WTC11 (cell line): ENCODE measurements around the gene ARHGEF10L. TPM values are rescaled to one million over a fixed set of nuclear protein-coding genes. Genes with fewer than 3 reads are reported as not detected.
A peak's percentile ranks its signal among the peaks of the same experiment; 100 is the strongest.

Experiments
- ATAC-seq: fragments of 200-7000 bp; cut with Tn5 transposase; 2 replicates; pipeline ENCODE4 v1.10.0; 2021; ENCODE audit warnings: mild to moderate bottlenecking, moderate library complexity
- CTCF ChIA-PET: fragments of 300-600 bp; sonication (Branson Sonifier 250); formaldehyde crosslinking; loops from one replicate; lab custom pipeline; 2021; ENCODE audit warnings: antibody characterized with exemption; lab: Charles Lee
- POLR2A ChIA-PET: fragments of 350-600 bp; sonication (Branson Sonifier 250); formaldehyde crosslinking; loops from one replicate; lab custom pipeline; 2021; ENCODE audit warnings: antibody characterized with exemption; lab: Charles Lee
- DNase-seq: peaks from one replicate; pipeline ENCODE4 v3.0.0; 2021; ENCODE audit warnings: low spot score
- H3K27ac Mint-ChIP-seq: 2 replicates; pipeline ENCODE4 v1.8.0; 2021; ENCODE audit warnings: mixed read lengths
- H3K27me3 Mint-ChIP-seq: 2 replicates; pipeline ENCODE4 v1.8.0; 2021; ENCODE audit warnings: low read depth, mild to moderate bottlenecking, moderate library complexity, mixed read lengths
- H3K36me3 Mint-ChIP-seq: 2 replicates; pipeline ENCODE4 v1.8.0; 2021; ENCODE audit warnings: mixed read lengths
- H3K4me1 Mint-ChIP-seq: 2 replicates; pipeline ENCODE4 v1.8.0; 2022; ENCODE audit warnings: mixed read lengths
- H3K4me3 Mint-ChIP-seq: 2 replicates; pipeline ENCODE4 v1.8.0; 2021; ENCODE audit warnings: mild to moderate bottlenecking, moderate library complexity, mixed read lengths
- H3K9me3 Mint-ChIP-seq: 2 replicates; pipeline ENCODE4 v1.8.0; 2021; ENCODE audit warnings: mixed read lengths
- ARID4B ChIP-seq: sonication (generic); formaldehyde crosslinking; IDR thresholded peaks from 2 replicates; pipeline ENCODE4 v1.8.0; 2023; ENCODE audit warnings: missing genetic modification reagents, mild to moderate bottlenecking, borderline replicate concordance
- ATF6 ChIP-seq: sonication (generic); formaldehyde crosslinking; IDR thresholded peaks from 2 replicates; pipeline ENCODE4 v1.8.1; 2023; ENCODE audit warnings: mild to moderate bottlenecking, missing genetic modification reagents
- CBFB ChIP-seq: sonication (generic); formaldehyde crosslinking; IDR thresholded peaks from 2 replicates; pipeline ENCODE4 v1.8.1; 2022; ENCODE audit warnings: mild to moderate bottlenecking, low read depth, missing genetic modification reagents
- CREB1 ChIP-seq: sonication (generic); formaldehyde crosslinking; IDR thresholded peaks from 2 replicates; pipeline ENCODE4 v1.8.0; 2023; ENCODE audit warnings: mild to moderate bottlenecking, missing genetic modification reagents
- CTCF ChIP-seq: fragments of 200-600 bp; IDR thresholded peaks from 2 replicates; pipeline ENCODE4 v1.8.0; 2022; ENCODE audit warnings: antibody characterized with exemption
- ELF4 ChIP-seq: sonication (generic); formaldehyde crosslinking; IDR thresholded peaks from 2 replicates; pipeline ENCODE4 v1.8.1; 2022; ENCODE audit warnings: low read depth, mild to moderate bottlenecking, moderate library complexity, missing genetic modification reagents
- ETV6 ChIP-seq: sonication (generic); formaldehyde crosslinking; IDR thresholded peaks from 2 replicates; pipeline ENCODE4 v1.8.1; 2022; ENCODE audit warnings: mild to moderate bottlenecking, missing genetic modification reagents
- FOXK1 ChIP-seq: sonication (generic); formaldehyde crosslinking; IDR thresholded peaks from 2 replicates; pipeline ENCODE4 v1.8.0; 2022; ENCODE audit warnings: mild to moderate bottlenecking, moderate library complexity, missing genetic modification reagents
- NFYB ChIP-seq: sonication (generic); formaldehyde crosslinking; conservative IDR thresholded peaks from 2 replicates; pipeline ENCODE4 v1.8.0; 2022; ENCODE audit warnings: low read depth, missing genetic modification reagents
- NR1H2 ChIP-seq: sonication (generic); formaldehyde crosslinking; IDR thresholded peaks from 2 replicates; pipeline ENCODE4 v1.9.0; 2021; ENCODE audit warnings: mild to moderate bottlenecking, moderate library complexity, missing genetic modification reagents
- PREB ChIP-seq: sonication (generic); formaldehyde crosslinking; IDR thresholded peaks from 2 replicates; pipeline ENCODE4 v1.8.1; 2022; ENCODE audit warnings: mild to moderate bottlenecking, missing genetic modification reagents, moderate library complexity, borderline replicate concordance
- PRRX2 ChIP-seq: fragments of 250-450 bp; sonication (Bioruptor Pico); IDR thresholded peaks from 2 replicates; pipeline ENCODE4 v1.8.0; 2021; ENCODE audit warnings: mild to moderate bottlenecking
- TEAD1 ChIP-seq: sonication (generic); formaldehyde crosslinking; IDR thresholded peaks from 2 replicates; pipeline ENCODE4 v1.8.0; 2022; ENCODE audit warnings: mild to moderate bottlenecking, missing genetic modification reagents
- ZNF396 ChIP-seq: fragments of 250-450 bp; sonication (Bioruptor Pico); IDR thresholded peaks from 2 replicates; pipeline ENCODE4 v1.8.0; 2021; ENCODE audit warnings: mild to moderate bottlenecking, moderate library complexity, borderline replicate concordance
- ZNF423 ChIP-seq: fragments of 250-450 bp; sonication (Bioruptor Pico); IDR thresholded peaks from 2 replicates; pipeline ENCODE4 v2.1.2; 2022; ENCODE audit warnings: mild to moderate bottlenecking, moderate library complexity
- ZNF532 ChIP-seq: fragments of 250-450 bp; sonication (Bioruptor Pico); IDR thresholded peaks from 2 replicates; pipeline ENCODE4 v1.9.0; 2021; ENCODE audit warnings: mild to moderate bottlenecking, borderline replicate concordance
- total RNA-seq: library from RNA; stranded (reverse); gene quantifications from 3 replicates; pipeline ENCODE4 v1.2.3, GENCODE V29; 2021

ARHGEF10L gene
- total RNA-seq, 1 experiment from 2014 or later = 34.4 TPM

- Mint-ChIP-seq H3K36me3 (no peaks in the 10 kb centered on the region), H3K9me3 (no peaks in the 10 kb centered on the region), H3K27ac (no peak overlapping the region; the same call in 1 of the 2 replicates), H3K4me3 (peak overlapping the region; percentile 47; the same call in 1 of the 2 replicates), H3K4me1 (peaks cover 83% of the 10 kb centered on the region), H3K27me3 (no peaks in the 10 kb centered on the region)
- TF ChIP-seq FOXK1 (0 out of 2 replicates have a peak, but pooled peaks have one; percentile 20), NFYB (CRISPR knock-in tag) (no peak), ZNF423 (CRISPR knock-in tag) (peak; percentile 90)
- DNase-seq = peak; percentile 48
- ChIA-PET POLR2A (interaction anchor here (1.3 to 3.6 kb wide), 5 partner anchors 12 to 53 kb away, joined by 3 to 14 read pairs (median 4); no protein-coding TSS in a partner anchor), CTCF (interaction anchor here (0.8 to 7.9 kb wide), 34 partner anchors 9 to 199 kb away, joined by 3 to 253 read pairs (median 8); partner anchors contain the start of gene ARHGEF10L)
- ATAC-seq = peak; percentile 15
Observed at GRCh38 chr1:17573518-17574041, 34.1 kb downstream of the ARHGEF10L start.

GRCh38 chr1:17574516-17574915 is 35.0 kb downstream of the ARHGEF10L start:
- DNase-seq (peak; percentile 55), ATAC-seq (peak; percentile 55)
- H3K27ac Mint-ChIP-seq = peak overlapping the region; percentile 91
- TF ChIP-seq ETV6 (CRISPR knock-in tag) = 0 out of 2 replicates have a peak, but pooled peaks have one; percentile 37
- TF ChIP-seq CTCF = peak; percentile 21; the same call in 1 of the 2 replicates
- no peak for TF ChIP-seq TEAD1 (CRISPR knock-in tag)
- peaks cover 82% of the 10 kb centered on the region for H3K4me1 Mint-ChIP-seq
- no peaks in the 10 kb centered on the region for H3K9me3 Mint-ChIP-seq
- CTCF ChIA-PET = interaction anchor here (0.7 to 7.9 kb wide), 30 partner anchors 9 to 198 kb away, joined by 3 to 253 read pairs (median 10); partner anchors contain the start of gene ARHGEF10L
- H3K27me3 Mint-ChIP-seq = no peaks in the 10 kb centered on the region
- no peaks in the 10 kb centered on the region for H3K36me3 Mint-ChIP-seq
- H3K4me3 Mint-ChIP-seq = no peak overlapping the region
- POLR2A ChIA-PET = interaction anchor here (1.3 to 2.0 kb wide), 4 partner anchors 13 to 54 kb away, joined by 3 to 8 read pairs (median 4); no protein-coding TSS in a partner anchor

- CTCF ChIA-PET = interaction anchor here (0.7 to 7.9 kb wide), 15 partner anchors 9 to 120 kb away, joined by 3 to 253 read pairs (median 28); partner anchors contain the start of gene ARHGEF10L
- Mint-ChIP-seq H3K4me3 (no peak overlapping the region), H3K27me3 (no peaks in the 10 kb centered on the region), H3K4me1 (peaks cover 82% of the 10 kb centered on the region), H3K9me3 (no peaks in the 10 kb centered on the region), H3K27ac (no peak overlapping the region), H3K36me3 (no peaks in the 10 kb centered on the region)
- POLR2A ChIA-PET = no interaction called here
- DNase-seq (no peak), ATAC-seq (no peak)
- no peak for TF ChIP-seq ZNF532 (CRISPR knock-in tag)
- TF ChIP-seq ZNF396 (CRISPR knock-in tag) = no peak
- no peak for TF ChIP-seq PRRX2 (CRISPR knock-in tag)
- no peak for TF ChIP-seq ELF4
- no peak for TF ChIP-seq NR1H2 (CRISPR knock-in tag)
- TF ChIP-seq CBFB (CRISPR knock-in tag) = no peak
- no peak for TF ChIP-seq ATF6 (CRISPR knock-in tag)
- TF ChIP-seq CREB1 (CRISPR knock-in tag) = no peak
- no peak for TF ChIP-seq ARID4B (CRISPR knock-in tag)
- no peak for TF ChIP-seq PREB (CRISPR knock-in tag)
Observed at GRCh38 chr1:17575797-17576518, 36.5 kb downstream of the ARHGEF10L start.
